K562 (cell line): ENCODE results near the gene MARS1. TPM values are rescaled to one million over a fixed set of nuclear protein-coding genes. Genes with fewer than 3 reads are reported as not detected.

ENCODE experiments used
- C11orf30 ChIP-seq: fragments of 450-650 bp; IDR thresholded peaks from 2 replicates; pipeline ENCODE4 v1.6.1; 2016; ENCODE audit warnings: low read depth, mild to moderate bottlenecking
- ETV6 ChIP-seq, 3 experiments: fragments of 150-350 bp in 1 of 3; sonication (generic) in 1 of 3; formaldehyde crosslinking in 1 of 3; IDR thresholded peaks; 2 replicates each; pipeline versions ENCODE4 v1.6.1 to v1.8.0; 2014 to 2022; ENCODE audit warnings: borderline replicate concordance in 2 of 3, low read depth in 2 of 3, antibody characterized with exemption in 1 of 3, low read length in 1 of 3, mild to moderate bottlenecking in 1 of 3, missing genetic modification reagents in 1 of 3
- MCM5 ChIP-seq: fragments of 450-650 bp; IDR thresholded peaks from 2 replicates; pipeline ENCODE4 v1.6.1; 2016; ENCODE audit warnings: low read depth
- POLR2AphosphoS5 ChIP-seq: IDR thresholded peaks from 2 replicates; pipeline ENCODE4 v1.6.1; 2011; ENCODE audit warnings: mild to moderate bottlenecking, low read depth, low read length, moderate library complexity; ENCODE audit not compliant: control insufficient read depth, insufficient read depth
- PRMT5 ChIP-seq: sonication (generic); formaldehyde crosslinking; IDR thresholded peaks from 2 replicates; pipeline ENCODE4 v1.5.0; 2020; ENCODE audit warnings: missing genetic modification reagents
- SOX6 ChIP-seq: fragments of 450-650 bp; IDR thresholded peaks from 2 replicates; pipeline ENCODE4 v1.6.1; 2014; ENCODE audit warnings: mild to moderate bottlenecking
- U2AF2 ChIP-seq: fragments of 200-400 bp; formaldehyde crosslinking; optimal IDR thresholded peaks from 2 replicates; pipeline ENCODE3; 2017; ENCODE audit warnings: low read depth, mild to moderate bottlenecking, low read length
- ZHX1 ChIP-seq: fragments of 150-350 bp; conservative IDR thresholded peaks from 2 replicates; pipeline ENCODE4 v1.6.1; 2014; ENCODE audit warnings: low read length
- ZNF174 ChIP-seq: fragments of 250-450 bp; sonication (Bioruptor Pico); IDR thresholded peaks from 2 replicates; pipeline ENCODE4 v1.4.0; 2020; ENCODE audit warnings: mild to moderate bottlenecking
- polyA plus RNA-seq, 8 experiments: library from polyadenylated mRNA; depleted of rRNA in 4 of 8; stranded (reverse) in 5 of 8; unstranded in 3 of 8; fragments of >200 nt; fragmentation: Nextera tagmentation in 2 of 8; fragmentation: Illumina TruSeq in 1 of 8; extraction: Ambion mirVana in 2 of 8; extraction: Trizol in 1 of 8; gene quantifications; 2 replicates each; pipeline versions ENCODE4 v1.2.1 to v1.2.3, GENCODE V29; 2011 to 2014; ENCODE audit warnings: inconsistent platforms in 1 of 8, missing spikeins in 1 of 8
- total RNA-seq, 7 experiments: library from RNA; depleted of rRNA in 6 of 7; stranded (reverse); fragments of >200 nt in 6 of 7; fragmentation: Illumina TruSeq in 2 of 7; extraction: Trizol in 2 of 7; gene quantifications; 2 replicates each; pipeline versions ENCODE4 v1.2.1 to v1.2.3, GENCODE V29; 2011 to 2021; ENCODE audit warnings: low replicate concordance in 1 of 7
- TF ChIP-seq, protein P1 (sequence below): fragments of 450-650 bp; IDR thresholded peaks from 2 replicates; pipeline ENCODE4 v1.7.1; 2018; ENCODE audit warnings: mild to moderate bottlenecking, low read depth; ENCODE audit not compliant: partially characterized antibody
- TF ChIP-seq, protein P2 (sequence below): IDR thresholded peaks from 2 replicates; pipeline ENCODE4 v1.6.1; 2011; ENCODE audit warnings: borderline replicate concordance, low read depth, mild to moderate bottlenecking, moderate library complexity, low read length; ENCODE audit not compliant: insufficient read depth, poor library complexity, severe bottlenecking
- TF ChIP-seq, protein P3 (sequence below): fragments of 250-450 bp; sonication (Bioruptor Pico); IDR thresholded peaks from 2 replicates; pipeline ENCODE4 v1.4.0; 2020; ENCODE audit warnings: mild to moderate bottlenecking, moderate library complexity
- TF ChIP-seq, protein P4 (sequence below): sonication (generic); formaldehyde crosslinking; IDR thresholded peaks from 2 replicates; pipeline ENCODE4 v1.8.0; 2022; ENCODE audit warnings: missing genetic modification reagents, mild to moderate bottlenecking, borderline replicate concordance

MARS1 gene
- total and polyA plus RNA-seq, 9 of the 15 experiments (the other 6 are each of a cell fraction or from before 2014, with no cell fraction given), result 117 to 382 (median 220) TPM

GRCh38 chr12:57546438-57547287 is 58.8 kb downstream of the MARS1 start, which contains the start of gene DCTN2 (continued):
- TF ChIP-seq, protein P1, sequence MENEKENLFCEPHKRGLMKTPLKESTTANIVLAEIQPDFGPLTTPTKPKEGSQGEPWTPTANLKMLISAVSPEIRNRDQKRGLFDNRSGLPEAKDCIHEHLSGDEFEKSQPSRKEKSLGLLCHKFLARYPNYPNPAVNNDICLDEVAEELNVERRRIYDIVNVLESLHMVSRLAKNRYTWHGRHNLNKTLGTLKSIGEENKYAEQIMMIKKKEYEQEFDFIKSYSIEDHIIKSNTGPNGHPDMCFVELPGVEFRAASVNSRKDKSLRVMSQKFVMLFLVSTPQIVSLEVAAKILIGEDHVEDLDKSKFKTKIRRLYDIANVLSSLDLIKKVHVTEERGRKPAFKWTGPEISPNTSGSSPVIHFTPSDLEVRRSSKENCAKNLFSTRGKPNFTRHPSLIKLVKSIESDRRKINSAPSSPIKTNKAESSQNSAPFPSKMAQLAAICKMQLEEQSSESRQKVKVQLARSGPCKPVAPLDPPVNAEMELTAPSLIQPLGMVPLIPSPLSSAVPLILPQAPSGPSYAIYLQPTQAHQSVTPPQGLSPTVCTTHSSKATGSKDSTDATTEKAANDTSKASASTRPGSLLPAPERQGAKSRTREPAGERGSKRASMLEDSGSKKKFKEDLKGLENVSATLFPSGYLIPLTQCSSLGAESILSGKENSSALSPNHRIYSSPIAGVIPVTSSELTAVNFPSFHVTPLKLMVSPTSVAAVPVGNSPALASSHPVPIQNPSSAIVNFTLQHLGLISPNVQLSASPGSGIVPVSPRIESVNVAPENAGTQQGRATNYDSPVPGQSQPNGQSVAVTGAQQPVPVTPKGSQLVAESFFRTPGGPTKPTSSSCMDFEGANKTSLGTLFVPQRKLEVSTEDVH, result no peak
- TF ChIP-seq U2AF2, result no peak
- TF ChIP-seq, protein P2, sequence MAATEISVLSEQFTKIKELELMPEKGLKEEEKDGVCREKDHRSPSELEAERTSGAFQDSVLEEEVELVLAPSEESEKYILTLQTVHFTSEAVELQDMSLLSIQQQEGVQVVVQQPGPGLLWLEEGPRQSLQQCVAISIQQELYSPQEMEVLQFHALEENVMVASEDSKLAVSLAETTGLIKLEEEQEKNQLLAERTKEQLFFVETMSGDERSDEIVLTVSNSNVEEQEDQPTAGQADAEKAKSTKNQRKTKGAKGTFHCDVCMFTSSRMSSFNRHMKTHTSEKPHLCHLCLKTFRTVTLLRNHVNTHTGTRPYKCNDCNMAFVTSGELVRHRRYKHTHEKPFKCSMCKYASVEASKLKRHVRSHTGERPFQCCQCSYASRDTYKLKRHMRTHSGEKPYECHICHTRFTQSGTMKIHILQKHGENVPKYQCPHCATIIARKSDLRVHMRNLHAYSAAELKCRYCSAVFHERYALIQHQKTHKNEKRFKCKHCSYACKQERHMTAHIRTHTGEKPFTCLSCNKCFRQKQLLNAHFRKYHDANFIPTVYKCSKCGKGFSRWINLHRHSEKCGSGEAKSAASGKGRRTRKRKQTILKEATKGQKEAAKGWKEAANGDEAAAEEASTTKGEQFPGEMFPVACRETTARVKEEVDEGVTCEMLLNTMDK, result no peak
- peak; percentile 60 for TF ChIP-seq POLR2AphosphoS5
- TF ChIP-seq MCM5, result no peak
- peak; percentile 95; the same call in 1 of the 2 replicates for TF ChIP-seq ZHX1
- TF ChIP-seq, protein P3, sequence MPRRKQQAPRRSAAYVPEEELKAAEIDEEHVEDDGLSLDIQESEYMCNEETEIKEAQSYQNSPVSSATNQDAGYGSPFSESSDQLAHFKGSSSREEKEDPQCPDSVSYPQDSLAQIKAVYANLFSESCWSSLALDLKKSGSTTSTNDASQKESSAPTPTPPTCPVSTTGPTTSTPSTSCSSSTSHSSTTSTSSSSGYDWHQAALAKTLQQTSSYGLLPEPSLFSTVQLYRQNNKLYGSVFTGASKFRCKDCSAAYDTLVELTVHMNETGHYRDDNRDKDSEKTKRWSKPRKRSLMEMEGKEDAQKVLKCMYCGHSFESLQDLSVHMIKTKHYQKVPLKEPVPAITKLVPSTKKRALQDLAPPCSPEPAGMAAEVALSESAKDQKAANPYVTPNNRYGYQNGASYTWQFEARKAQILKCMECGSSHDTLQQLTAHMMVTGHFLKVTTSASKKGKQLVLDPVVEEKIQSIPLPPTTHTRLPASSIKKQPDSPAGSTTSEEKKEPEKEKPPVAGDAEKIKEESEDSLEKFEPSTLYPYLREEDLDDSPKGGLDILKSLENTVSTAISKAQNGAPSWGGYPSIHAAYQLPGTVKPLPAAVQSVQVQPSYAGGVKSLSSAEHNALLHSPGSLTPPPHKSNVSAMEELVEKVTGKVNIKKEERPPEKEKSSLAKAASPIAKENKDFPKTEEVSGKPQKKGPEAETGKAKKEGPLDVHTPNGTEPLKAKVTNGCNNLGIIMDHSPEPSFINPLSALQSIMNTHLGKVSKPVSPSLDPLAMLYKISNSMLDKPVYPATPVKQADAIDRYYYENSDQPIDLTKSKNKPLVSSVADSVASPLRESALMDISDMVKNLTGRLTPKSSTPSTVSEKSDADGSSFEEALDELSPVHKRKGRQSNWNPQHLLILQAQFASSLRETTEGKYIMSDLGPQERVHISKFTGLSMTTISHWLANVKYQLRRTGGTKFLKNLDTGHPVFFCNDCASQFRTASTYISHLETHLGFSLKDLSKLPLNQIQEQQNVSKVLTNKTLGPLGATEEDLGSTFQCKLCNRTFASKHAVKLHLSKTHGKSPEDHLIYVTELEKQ (CRISPR knock-in tag), result no peak
- TF ChIP-seq C11orf30, result no peak; the same call in 1 of the 2 replicates
- TF ChIP-seq, protein P4, sequence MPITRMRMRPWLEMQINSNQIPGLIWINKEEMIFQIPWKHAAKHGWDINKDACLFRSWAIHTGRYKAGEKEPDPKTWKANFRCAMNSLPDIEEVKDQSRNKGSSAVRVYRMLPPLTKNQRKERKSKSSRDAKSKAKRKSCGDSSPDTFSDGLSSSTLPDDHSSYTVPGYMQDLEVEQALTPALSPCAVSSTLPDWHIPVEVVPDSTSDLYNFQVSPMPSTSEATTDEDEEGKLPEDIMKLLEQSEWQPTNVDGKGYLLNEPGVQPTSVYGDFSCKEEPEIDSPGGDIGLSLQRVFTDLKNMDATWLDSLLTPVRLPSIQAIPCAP (CRISPR knock-in tag), result no peak
- TF ChIP-seq ZNF174 (CRISPR knock-in tag), result no peak
- no peak for TF ChIP-seq PRMT5 (CRISPR knock-in tag)
- 0 out of 2 replicates have a peak, but pooled peaks have one; percentile 1 for TF ChIP-seq SOX6
- no peak for TF ChIP-seq ETV6 (IDR thresholded peaks at IDR 0.05; ENCODE audit: borderline replicate concordance in 1 of 2, low read depth in 2 of 2, low read length in 1 of 2)
- 0 out of 2 replicates have a peak, but pooled peaks have one; percentile 33 for TF ChIP-seq ETV6 (CRISPR knock-in tag; IDR thresholded peaks at IDR 0.05; ENCODE audit: borderline replicate concordance)
